OCI-LY7 (cell line): ENCODE results near the gene PCBP3.

ENCODE experiments used
- EZH2phosphoT487 ChIP-seq: fragments of 200-600 bp; sonication (generic); IDR thresholded peaks from 2 replicates; pipeline ENCODE4 v1.6.1; 2018; ENCODE audit warnings: low read depth, borderline replicate concordance, mild to moderate bottlenecking, mixed run types, antibody characterized with exemption, low read length, moderate library complexity, mixed read lengths
- TF ChIP-seq, protein P1 (sequence below): fragments of 200-600 bp; sonication (generic); conservative IDR thresholded peaks from 2 replicates; pipeline ENCODE4 v1.5.1; 2014; ENCODE audit warnings: mild to moderate bottlenecking, antibody characterized with exemption, low read length, moderate library complexity, mixed read lengths

DNA sequence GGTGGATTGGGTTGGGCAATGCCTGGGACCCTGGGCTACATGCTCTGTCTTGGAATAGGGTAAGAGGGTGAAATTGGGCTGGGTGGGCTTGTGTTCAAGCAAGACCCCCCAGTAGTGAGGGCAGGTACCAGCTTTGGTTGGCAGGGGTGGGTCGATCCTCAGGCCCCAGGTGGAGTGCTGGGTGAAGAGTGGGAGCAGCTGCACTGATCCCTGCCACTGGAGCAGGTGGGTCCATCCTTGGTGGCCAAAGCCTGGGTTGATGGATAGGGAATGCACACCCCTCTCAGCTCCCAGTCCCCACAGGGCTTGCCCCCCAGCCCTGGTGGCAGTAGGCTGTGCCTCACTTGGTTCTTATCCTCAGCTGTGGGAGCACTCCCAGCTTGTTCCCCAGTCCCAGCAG is 135.2 kb downstream of the PCBP3 start:
- TF ChIP-seq, protein P1, sequence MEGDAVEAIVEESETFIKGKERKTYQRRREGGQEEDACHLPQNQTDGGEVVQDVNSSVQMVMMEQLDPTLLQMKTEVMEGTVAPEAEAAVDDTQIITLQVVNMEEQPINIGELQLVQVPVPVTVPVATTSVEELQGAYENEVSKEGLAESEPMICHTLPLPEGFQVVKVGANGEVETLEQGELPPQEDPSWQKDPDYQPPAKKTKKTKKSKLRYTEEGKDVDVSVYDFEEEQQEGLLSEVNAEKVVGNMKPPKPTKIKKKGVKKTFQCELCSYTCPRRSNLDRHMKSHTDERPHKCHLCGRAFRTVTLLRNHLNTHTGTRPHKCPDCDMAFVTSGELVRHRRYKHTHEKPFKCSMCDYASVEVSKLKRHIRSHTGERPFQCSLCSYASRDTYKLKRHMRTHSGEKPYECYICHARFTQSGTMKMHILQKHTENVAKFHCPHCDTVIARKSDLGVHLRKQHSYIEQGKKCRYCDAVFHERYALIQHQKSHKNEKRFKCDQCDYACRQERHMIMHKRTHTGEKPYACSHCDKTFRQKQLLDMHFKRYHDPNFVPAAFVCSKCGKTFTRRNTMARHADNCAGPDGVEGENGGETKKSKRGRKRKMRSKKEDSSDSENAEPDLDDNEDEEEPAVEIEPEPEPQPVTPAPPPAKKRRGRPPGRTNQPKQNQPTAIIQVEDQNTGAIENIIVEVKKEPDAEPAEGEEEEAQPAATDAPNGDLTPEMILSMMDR, result no peak
- no peak for TF ChIP-seq EZH2phosphoT487
